Tibial artery (tissue), 4 donors: Measurements from ENCODE around the gene SORBS2.

Source experiments
- DNase-seq, 2 donors: peaks; one replicate each; pipeline ENCODE4 v3.0.0-alpha.2; 2019
- H3K27ac ChIP-seq, 2 donors: fragments of 200-600 bp; sonication (generic) in 1 of 2; 1 replicate in 1 of 2; 2 replicates in 1 of 2; pipeline ENCODE4 v1.5.1; 2018 to 2019; ENCODE audit warnings: mild to moderate bottlenecking in 1 of 2
- H3K27me3 ChIP-seq, 2 donors: fragments of 200-600 bp; sonication (generic) in 1 of 2; one replicate each; pipeline versions ENCODE4 v1.5.1 to v1.6.0; 2016 to 2019
- H3K36me3 ChIP-seq, 3 donors: fragments of 200-600 bp; sonication (generic) in 2 of 3; one replicate each; pipeline ENCODE4 v1.5.1; 2016 to 2019; ENCODE audit warnings: mild to moderate bottlenecking in 2 of 3
- H3K4me1 ChIP-seq, 4 donors: fragments of 200-600 bp; sonication (generic) in 2 of 4; 1 replicate in 3 of 4; 2 replicates in 1 of 4; pipeline ENCODE4 v1.5.1; 2016 to 2019
- H3K4me3 ChIP-seq, 2 donors: fragments of 200-600 bp; sonication (generic) in 1 of 2; 1 replicate in 1 of 2; 2 replicates in 1 of 2; pipeline ENCODE4 v1.5.1; 2018 to 2019; ENCODE audit warnings: mild to moderate bottlenecking in 2 of 2
- H3K9me3 ChIP-seq, 3 donors: fragments of 200-600 bp; sonication (generic) in 1 of 3; one replicate each; pipeline ENCODE4 v1.5.1; 2016 to 2019
- intact Hi-C: fragments of 100-400 bp; cut with DNase I; formaldehyde crosslinking; loops from one replicate; pipeline ENCODE4 v1.15.0; 2023; ENCODE audit warnings: low total_unique reads
- TF ChIP-seq, protein P1 (sequence below), 2 experiments: fragments of 200-600 bp in 1 of 2; fragments of 450-650 bp in 1 of 2; IDR thresholded peaks; one replicate each; pipeline ENCODE4 v1.5.1; 2017 to 2019; ENCODE audit warnings: antibody characterized with exemption in 2 of 2, mild to moderate bottlenecking in 1 of 2, moderate library complexity in 1 of 2

The SORBS2 gene

DNA sequence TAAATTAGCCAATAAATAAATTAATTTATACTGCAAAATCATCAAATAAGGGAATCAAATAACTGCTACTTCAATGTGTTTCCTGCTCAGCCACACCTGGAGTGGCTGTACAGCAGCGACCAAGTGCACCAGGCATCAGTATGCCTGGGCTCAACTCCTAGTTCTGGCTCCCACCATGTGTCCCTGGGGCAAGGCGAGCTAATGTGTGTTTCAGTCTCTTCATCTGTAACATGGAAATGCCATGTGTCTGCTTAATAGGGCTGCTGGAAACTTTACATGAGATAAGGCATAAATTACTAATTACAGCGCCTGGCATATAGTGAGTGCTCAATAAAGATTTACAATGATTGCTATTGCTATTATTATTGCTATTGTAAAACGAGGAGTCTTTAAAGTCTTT, 167.6 kb downstream of the SORBS2 start:
- no peaks in the 10 kb centered on the region for H3K9me3 ChIP-seq
- no peak for DNase-seq
- H3K27ac ChIP-seq = peak overlapping the region; percentile 61 to 71
- peaks cover 0 to 94% (median 17%) of the 10 kb centered on the region in 4 donors for H3K4me1 ChIP-seq
- TF ChIP-seq, protein P1, sequence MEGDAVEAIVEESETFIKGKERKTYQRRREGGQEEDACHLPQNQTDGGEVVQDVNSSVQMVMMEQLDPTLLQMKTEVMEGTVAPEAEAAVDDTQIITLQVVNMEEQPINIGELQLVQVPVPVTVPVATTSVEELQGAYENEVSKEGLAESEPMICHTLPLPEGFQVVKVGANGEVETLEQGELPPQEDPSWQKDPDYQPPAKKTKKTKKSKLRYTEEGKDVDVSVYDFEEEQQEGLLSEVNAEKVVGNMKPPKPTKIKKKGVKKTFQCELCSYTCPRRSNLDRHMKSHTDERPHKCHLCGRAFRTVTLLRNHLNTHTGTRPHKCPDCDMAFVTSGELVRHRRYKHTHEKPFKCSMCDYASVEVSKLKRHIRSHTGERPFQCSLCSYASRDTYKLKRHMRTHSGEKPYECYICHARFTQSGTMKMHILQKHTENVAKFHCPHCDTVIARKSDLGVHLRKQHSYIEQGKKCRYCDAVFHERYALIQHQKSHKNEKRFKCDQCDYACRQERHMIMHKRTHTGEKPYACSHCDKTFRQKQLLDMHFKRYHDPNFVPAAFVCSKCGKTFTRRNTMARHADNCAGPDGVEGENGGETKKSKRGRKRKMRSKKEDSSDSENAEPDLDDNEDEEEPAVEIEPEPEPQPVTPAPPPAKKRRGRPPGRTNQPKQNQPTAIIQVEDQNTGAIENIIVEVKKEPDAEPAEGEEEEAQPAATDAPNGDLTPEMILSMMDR (IDR thresholded peaks at IDR 0.05) = no peak
- no peak overlapping the region for H3K4me3 ChIP-seq
- intact Hi-C loops = no loop called here
- peaks cover 52 to 65% (median 53%) of the 10 kb centered on the region in 3 donors for H3K36me3 ChIP-seq
- H3K27me3 ChIP-seq = no peaks in the 10 kb centered on the region

DNA sequence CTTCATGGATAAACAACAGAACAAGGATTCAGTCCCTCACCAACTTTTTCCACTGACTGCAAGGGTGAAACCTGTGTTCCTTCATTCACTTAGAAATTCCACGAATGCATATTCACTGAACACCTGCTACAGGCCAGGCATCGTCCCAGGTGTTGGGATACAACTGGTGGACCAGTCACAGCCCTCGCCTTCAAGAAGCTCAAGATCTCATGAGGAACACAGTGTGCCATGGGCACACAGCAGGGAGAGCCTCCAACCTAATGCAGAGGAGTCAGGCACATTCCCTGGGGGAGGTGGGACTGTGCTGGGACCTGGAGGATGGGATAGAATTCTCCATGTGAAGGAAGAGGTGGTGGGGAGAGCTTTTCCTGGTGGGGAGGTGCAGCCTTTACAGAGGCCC, 169.1 kb downstream of the SORBS2 start:
- peak overlapping the region; percentile 61 to 71 for H3K27ac ChIP-seq
- H3K36me3 ChIP-seq = peaks cover 40 to 58% (median 41%) of the 10 kb centered on the region in 3 donors
- H3K27me3 ChIP-seq = no peaks in the 10 kb centered on the region
- peaks cover 0 to 90% (median 17%) of the 10 kb centered on the region in 4 donors for H3K4me1 ChIP-seq
- no peaks in the 10 kb centered on the region for H3K9me3 ChIP-seq
- TF ChIP-seq, protein P1 (IDR thresholded peaks at IDR 0.05) = no peak
- intact Hi-C loops = no loop called here
- no peak for DNase-seq
- no peak overlapping the region for H3K4me3 ChIP-seq

DNA sequence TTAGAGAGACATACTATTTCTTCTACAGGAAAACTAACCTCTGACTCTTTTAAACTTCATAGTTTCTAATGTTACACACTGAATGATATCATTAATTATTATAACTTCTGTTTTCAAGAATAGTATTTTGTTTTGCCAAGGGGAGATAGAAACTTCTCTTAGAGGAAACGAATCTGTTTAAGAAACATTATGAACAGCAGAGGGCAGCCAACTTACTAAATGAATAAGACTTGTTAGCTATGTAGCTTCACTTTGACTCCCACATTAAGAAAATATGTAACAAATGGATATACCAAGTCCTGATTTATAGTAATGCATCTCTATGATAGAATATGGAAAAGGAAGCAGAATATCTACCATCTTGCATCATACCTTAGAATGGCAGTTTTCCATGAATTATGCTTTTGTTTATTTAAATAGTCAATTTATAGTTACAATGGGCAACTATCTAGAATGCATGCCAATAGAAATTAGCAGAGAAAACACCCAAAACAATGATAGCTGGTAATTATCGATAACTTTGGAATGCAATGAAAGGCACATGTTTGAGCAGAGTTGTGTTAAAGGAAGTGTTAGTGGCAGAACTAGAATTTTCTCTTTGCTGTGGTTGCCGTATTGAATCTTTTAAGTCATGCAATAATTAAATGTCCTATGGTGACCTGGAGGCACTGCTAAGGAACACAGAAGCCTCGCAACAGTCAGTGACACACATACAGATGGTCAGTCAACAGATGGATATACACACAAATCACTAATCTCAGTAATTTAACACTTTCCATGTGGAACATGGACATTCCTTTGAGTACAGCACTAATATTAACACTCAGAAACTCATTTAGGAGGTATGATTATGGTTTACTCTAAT, 171.0 kb downstream of the SORBS2 start:
- TF ChIP-seq, protein P1 (IDR thresholded peaks at IDR 0.05) = peak; percentile 43 to 59
- Histone ChIP-seq H3K27me3 (no peaks in the 10 kb centered on the region), H3K4me3 (no peak overlapping the region), H3K4me1 (peaks cover 0 to 72% (median 17%) of the 10 kb centered on the region in 4 donors), H3K9me3 (no peaks in the 10 kb centered on the region), H3K36me3 (peaks cover 21 to 51% (median 30%) of the 10 kb centered on the region in 3 donors), H3K27ac (peak overlapping the region; percentile 61 to 71)
- intact Hi-C loops = no loop called here
- DNase-seq = no peak

DNA sequence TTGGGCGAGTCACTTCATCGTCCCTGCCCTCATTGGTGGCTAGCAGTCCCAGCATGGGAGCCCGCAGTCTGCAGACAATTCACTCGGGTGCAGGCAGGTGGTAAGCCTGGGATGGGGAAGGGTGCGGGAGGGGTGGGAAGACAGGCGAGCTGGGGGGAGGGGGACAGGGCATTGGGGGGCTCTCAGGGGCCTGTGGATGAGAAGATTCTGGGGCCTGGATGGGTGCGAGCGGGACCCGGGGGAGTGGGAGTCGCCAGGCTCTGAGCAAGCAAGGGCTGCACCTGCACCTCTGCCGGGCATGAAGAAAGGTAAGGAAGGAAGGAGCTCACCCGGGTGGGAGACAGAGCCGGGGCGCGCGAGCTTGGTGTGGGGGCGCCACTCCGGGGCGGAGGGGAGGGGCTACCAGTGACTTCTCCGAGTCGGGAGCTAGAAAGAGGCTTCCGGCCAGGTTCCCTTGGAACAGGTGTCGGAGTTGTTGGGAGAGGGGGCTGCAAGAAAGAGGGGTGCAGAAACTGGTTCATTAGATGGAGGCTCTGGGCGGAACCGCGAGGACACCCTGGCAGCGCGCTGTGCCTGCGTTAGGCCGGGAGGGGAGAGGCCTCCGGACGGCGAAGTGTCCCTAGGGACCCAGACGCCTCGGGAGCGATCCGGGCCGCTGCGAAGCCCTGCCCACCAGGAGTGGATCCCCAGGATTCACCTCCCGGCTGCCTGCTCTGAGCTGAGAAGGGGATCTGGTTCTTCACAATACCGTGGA, 173.3 kb downstream of the SORBS2 start:
- Histone ChIP-seq H3K27ac (peak overlapping the region; percentile 67 to 71), H3K27me3 (no peaks in the 10 kb centered on the region), H3K9me3 (no peaks in the 10 kb centered on the region), H3K4me3 (peak overlapping the region; percentile 14 to 23), H3K36me3 (peaks cover 10 to 36% (median 20%) of the 10 kb centered on the region in 3 donors), H3K4me1 (peaks cover 0 to 51% (median 15%) of the 10 kb centered on the region in 4 donors)
- DNase-seq = peak in 1 of 2 donors; percentile 83
- TF ChIP-seq, protein P1 (IDR thresholded peaks at IDR 0.05) = no peak
- intact Hi-C loops = loop anchor here (5.0 kb wide), 1 partner anchor 384 kb away; no protein-coding TSS in a partner anchor

DNA sequence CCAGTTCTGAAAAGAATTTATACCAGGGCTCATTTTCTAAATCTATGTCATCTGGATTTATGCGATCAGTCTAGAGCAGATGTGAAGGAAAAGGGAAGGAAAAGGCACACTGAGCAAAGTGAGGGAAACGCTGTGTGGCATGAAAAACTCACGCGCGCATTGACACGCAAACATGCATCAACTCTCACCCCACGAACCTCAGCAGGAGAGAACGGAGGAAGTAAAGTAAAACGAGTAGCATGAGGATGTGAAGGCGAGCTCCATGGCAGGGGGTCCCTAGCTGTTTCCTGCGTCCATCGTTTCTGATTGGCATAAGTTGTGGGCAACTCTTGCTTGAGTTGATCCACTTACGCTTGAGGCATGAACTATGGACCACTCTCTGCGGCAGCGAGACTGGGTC, 173.9 kb downstream of the SORBS2 start:
- H3K27ac ChIP-seq = peak overlapping the region; percentile 67 to 71
- H3K9me3 ChIP-seq = no peaks in the 10 kb centered on the region
- no peaks in the 10 kb centered on the region for H3K27me3 ChIP-seq
- no peak overlapping the region for H3K4me3 ChIP-seq
- H3K36me3 ChIP-seq = peaks cover 10 to 30% (median 20%) of the 10 kb centered on the region in 3 donors
- peaks cover 0 to 45% (median 12%) of the 10 kb centered on the region in 4 donors for H3K4me1 ChIP-seq
- intact Hi-C loops = loop anchor here (5.0 kb wide), 1 partner anchor 384 kb away; no protein-coding TSS in a partner anchor
- DNase-seq = no peak
- TF ChIP-seq, protein P1 (IDR thresholded peaks at IDR 0.05) = no peak
